Lower leg skin (tissue), 3 donors: ENCODE data around the gene CACHD1.

Experiments used
- CTCF ChIP-seq, 3 donors: fragments of 450-650 bp; IDR thresholded peaks; one replicate each; pipeline ENCODE4 v1.5.1; 2016; ENCODE audit warnings: antibody characterized with exemption in 3 of 3, mild to moderate bottlenecking in 3 of 3, moderate library complexity in 2 of 3
- POLR2A ChIP-seq, 2 donors: fragments of 450-650 bp; IDR thresholded peaks; one replicate each; pipeline ENCODE4 v1.6.1; 2016 to 2017; ENCODE audit warnings: antibody characterized with exemption in 2 of 2, mild to moderate bottlenecking in 1 of 2, moderate library complexity in 1 of 2

GRCh38 chr1:64508629-64509028 lies 38.7 kb downstream of the CACHD1 start:
- TF ChIP-seq POLR2A (IDR thresholded peaks at IDR 0.05) (no peak), CTCF (IDR thresholded peaks at IDR 0.05) (no peak)
